ENCODE results near the gene TTBK1. TPM values are rescaled to one million over a fixed set of nuclear protein-coding genes. Genes with fewer than 3 reads are reported as not detected.

The TTBK1 gene
- total and polyA plus RNA-seq, 10 of the 15 experiments (the other 5 are each of a cell fraction or from before 2014, with no cell fraction given): 0.05 to 0.27 TPM; not detected in 8

GRCh38 chr6:43243664-43244321 is 512 bp downstream of the TTBK1 start:
- no TSS peak for BruUV-seq (replicated peaks)
- H3K27me3 ChIP-seq (replicated peaks in 1 of 2; ENCODE audit: control insufficient read depth in 2 of 2, insufficient read depth in 2 of 2, low read length in 1 of 2): peaks cover 8 to 9% of the 10 kb centered on the region in 2 experiments
- WGBS (ENCODE audit: insufficient coverage, insufficient replicate concordance, low lambda C conversion rate, missing lambda C conversion rate): 65% methylated on average over 7 of the region's 37 CpGs

More at GRCh38 chr6:43243664-43244321, 512 bp downstream of the TTBK1 start:
- in situ Hi-C loops (cut with MboI) (no loop called here), intact Hi-C loops (cut with micrococcal nuclease; ENCODE audit: unreplicated experiment) (no loop called here)
- peaks cover 2% of the 10 kb centered on the region; the same call in 2 of the 3 replicates for H3K9me3 ChIP-seq (replicated peaks; ENCODE audit: control insufficient read depth, insufficient read depth, low read length)
- H3K36me3 ChIP-seq (ENCODE audit: control insufficient read depth in 2 of 2, insufficient read depth in 2 of 2, low read length in 1 of 2): no peaks in the 10 kb centered on the region
- no peak overlapping the region for H2AFZ ChIP-seq (ENCODE audit: control insufficient read depth, low read depth, low read length)
- SMC1A ChIA-PET (ENCODE audit: uncharacterized antibody, unreplicated experiment): no interaction called here
- POLR2A ChIA-PET: no interaction called here
- CTCF ChIA-PET: no interaction called here
- H3K4me2 ChIP-seq (ENCODE audit: control insufficient read depth, insufficient read depth): no peak overlapping the region
- ATAC-seq: no peak
- no peak for FAIRE-seq
- no peak overlapping the region for H3K27ac ChIP-seq (ENCODE audit: control insufficient read depth, insufficient read depth)
- peaks cover 23% of the 10 kb centered on the region for H3K4me1 ChIP-seq (ENCODE audit: control insufficient read depth, insufficient read depth, low read length)
- no peak overlapping the region for H3K9ac ChIP-seq (ENCODE audit: control insufficient read depth, insufficient read depth, low read length)
- H4K20me1 ChIP-seq (ENCODE audit: control insufficient read depth, insufficient read depth): no peaks in the 10 kb centered on the region
- DNase-seq (ENCODE audit: low read depth, low spot score): no peak
- H3K4me3 ChIP-seq: no peak overlapping the region
- H3K79me2 ChIP-seq (ENCODE audit: control insufficient read depth, insufficient read depth, low read length): no peaks in the 10 kb centered on the region
- TF ChIP-seq, protein P1, sequence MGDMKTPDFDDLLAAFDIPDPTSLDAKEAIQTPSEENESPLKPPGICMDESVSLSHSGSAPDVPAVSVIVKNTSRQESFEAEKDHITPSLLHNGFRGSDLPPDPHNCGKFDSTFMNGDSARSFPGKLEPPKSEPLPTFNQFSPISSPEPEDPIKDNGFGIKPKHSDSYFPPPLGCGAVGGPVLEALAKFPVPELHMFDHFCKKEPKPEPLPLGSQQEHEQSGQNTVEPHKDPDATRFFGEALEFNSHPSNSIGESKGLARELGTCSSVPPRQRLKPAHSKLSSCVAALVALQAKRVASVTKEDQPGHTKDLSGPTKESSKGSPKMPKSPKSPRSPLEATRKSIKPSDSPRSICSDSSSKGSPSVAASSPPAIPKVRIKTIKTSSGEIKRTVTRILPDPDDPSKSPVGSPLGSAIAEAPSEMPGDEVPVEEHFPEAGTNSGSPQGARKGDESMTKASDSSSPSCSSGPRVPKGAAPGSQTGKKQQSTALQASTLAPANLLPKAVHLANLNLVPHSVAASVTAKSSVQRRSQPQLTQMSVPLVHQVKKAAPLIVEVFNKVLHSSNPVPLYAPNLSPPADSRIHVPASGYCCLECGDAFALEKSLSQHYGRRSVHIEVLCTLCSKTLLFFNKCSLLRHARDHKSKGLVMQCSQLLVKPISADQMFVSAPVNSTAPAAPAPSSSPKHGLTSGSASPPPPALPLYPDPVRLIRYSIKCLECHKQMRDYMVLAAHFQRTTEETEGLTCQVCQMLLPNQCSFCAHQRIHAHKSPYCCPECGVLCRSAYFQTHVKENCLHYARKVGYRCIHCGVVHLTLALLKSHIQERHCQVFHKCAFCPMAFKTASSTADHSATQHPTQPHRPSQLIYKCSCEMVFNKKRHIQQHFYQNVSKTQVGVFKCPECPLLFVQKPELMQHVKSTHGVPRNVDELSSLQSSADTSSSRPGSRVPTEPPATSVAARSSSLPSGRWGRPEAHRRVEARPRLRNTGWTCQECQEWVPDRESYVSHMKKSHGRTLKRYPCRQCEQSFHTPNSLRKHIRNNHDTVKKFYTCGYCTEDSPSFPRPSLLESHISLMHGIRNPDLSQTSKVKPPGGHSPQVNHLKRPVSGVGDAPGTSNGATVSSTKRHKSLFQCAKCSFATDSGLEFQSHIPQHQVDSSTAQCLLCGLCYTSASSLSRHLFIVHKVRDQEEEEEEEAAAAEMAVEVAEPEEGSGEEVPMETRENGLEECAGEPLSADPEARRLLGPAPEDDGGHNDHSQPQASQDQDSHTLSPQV (IDR thresholded peaks at IDR 0.05): no peak
- TF ChIP-seq, protein P2, sequence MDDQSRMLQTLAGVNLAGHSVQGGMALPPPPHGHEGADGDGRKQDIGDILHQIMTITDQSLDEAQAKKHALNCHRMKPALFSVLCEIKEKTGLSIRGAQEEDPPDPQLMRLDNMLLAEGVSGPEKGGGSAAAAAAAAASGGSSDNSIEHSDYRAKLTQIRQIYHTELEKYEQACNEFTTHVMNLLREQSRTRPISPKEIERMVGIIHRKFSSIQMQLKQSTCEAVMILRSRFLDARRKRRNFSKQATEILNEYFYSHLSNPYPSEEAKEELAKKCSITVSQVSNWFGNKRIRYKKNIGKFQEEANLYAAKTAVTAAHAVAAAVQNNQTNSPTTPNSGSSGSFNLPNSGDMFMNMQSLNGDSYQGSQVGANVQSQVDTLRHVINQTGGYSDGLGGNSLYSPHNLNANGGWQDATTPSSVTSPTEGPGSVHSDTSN (IDR thresholded peaks at IDR 0.05; ENCODE audit: insufficient replicate concordance, low read depth, low read length): no peak
- TF ChIP-seq FOXK2 (IDR thresholded peaks at IDR 0.05) (0 out of 2 replicates have a peak, but pooled peaks have one; percentile 17), MTA2 (IDR thresholded peaks at IDR 0.05; ENCODE audit: low read depth) (no peak)
- TF ChIP-seq, protein P3, sequence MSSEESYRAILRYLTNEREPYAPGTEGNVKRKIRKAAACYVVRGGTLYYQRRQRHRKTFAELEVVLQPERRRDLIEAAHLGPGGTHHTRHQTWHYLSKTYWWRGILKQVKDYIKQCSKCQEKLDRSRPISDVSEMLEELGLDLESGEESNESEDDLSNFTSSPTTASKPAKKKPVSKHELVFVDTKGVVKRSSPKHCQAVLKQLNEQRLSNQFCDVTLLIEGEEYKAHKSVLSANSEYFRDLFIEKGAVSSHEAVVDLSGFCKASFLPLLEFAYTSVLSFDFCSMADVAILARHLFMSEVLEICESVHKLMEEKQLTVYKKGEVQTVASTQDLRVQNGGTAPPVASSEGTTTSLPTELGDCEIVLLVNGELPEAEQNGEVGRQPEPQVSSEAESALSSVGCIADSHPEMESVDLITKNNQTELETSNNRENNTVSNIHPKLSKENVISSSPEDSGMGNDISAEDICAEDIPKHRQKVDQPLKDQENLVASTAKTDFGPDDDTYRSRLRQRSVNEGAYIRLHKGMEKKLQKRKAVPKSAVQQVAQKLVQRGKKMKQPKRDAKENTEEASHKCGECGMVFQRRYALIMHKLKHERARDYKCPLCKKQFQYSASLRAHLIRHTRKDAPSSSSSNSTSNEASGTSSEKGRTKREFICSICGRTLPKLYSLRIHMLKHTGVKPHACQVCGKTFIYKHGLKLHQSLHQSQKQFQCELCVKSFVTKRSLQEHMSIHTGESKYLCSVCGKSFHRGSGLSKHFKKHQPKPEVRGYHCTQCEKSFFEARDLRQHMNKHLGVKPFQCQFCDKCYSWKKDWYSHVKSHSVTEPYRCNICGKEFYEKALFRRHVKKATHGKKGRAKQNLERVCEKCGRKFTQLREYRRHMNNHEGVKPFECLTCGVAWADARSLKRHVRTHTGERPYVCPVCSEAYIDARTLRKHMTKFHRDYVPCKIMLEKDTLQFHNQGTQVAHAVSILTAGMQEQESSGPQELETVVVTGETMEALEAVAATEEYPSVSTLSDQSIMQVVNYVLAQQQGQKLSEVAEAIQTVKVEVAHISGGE (CRISPR knock-in tag; IDR thresholded peaks at IDR 0.05): no peak
- RAD21 ChIA-PET (ENCODE audit: unreplicated experiment): no interaction called here

Measured in GM12878 (cell line).